MG63 (cell line): ENCODE data around the gene TOMM22. TPM values are rescaled to one million over a fixed set of nuclear protein-coding genes. Genes with fewer than 3 reads are reported as not detected.

Experiments used
- DNase-seq: peaks from one replicate; pipeline ENCODE4 v3.0.0-alpha.2; 2020
- H3K27me3 ChIP-seq: fragments of 250-450 bp; sonication (Bioruptor Pico); 2 replicates; pipeline ENCODE4 v1.5.1; 2020; ENCODE audit warnings: mild to moderate bottlenecking, moderate library complexity
- H3K36me3 ChIP-seq: fragments of 250-450 bp; sonication (Bioruptor Pico); 2 replicates; pipeline ENCODE4 v1.5.1; 2020; ENCODE audit warnings: mild to moderate bottlenecking, moderate library complexity
- H3K4me3 ChIP-seq: fragments of 250-450 bp; sonication (Bioruptor Pico); 2 replicates; pipeline ENCODE4 v1.5.1; 2020; ENCODE audit warnings: mild to moderate bottlenecking, moderate library complexity
- H3K9me3 ChIP-seq: fragments of 250-450 bp; sonication (Bioruptor Pico); 2 replicates; pipeline ENCODE4 v1.5.1; 2020; ENCODE audit warnings: mild to moderate bottlenecking, moderate library complexity
- total RNA-seq: library from RNA; depleted of rRNA; stranded (reverse); fragments of >200 nt; shearing (Covaris generic); gene quantifications from 2 replicates; pipeline ENCODE4 v1.2.3, GENCODE V29; 2014; ENCODE audit warnings: low replicate concordance

The TOMM22 gene
- total RNA-seq, 1 experiment from 2014 or later = 110 TPM

GRCh38 chr22:38684895-38685294, 3.1 kb downstream of the TOMM22 start:
- peaks cover 75% of the 10 kb centered on the region for H3K36me3 ChIP-seq
- H3K4me3 ChIP-seq = no peak overlapping the region
- H3K9me3 ChIP-seq = no peaks in the 10 kb centered on the region; the same call in 1 of the 2 replicates
- DNase-seq = no peak
- H3K27me3 ChIP-seq = no peaks in the 10 kb centered on the region

DNA sequence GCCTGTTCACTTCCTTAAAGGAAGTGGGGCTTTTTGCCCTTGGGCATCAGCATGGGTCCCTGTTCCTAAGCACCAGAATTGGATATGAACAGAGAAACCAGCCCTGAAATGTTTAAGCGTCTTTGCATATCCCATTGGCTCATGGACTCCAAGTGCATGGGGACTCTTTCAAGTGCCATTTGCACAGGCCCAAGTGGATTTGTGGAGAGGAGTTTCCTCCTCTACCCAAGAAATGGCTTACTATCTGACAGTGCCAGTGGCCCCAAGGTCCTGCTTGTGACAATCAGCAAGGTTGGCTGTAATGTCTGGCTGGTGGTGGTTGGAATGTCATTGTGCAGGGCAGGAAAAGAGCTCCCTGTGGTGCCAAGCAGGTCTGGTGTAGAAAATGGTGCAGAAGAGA, 4.0 kb downstream of the TOMM22 start:
- no peak overlapping the region for H3K4me3 ChIP-seq
- no peaks in the 10 kb centered on the region; the same call in 1 of the 2 replicates for H3K9me3 ChIP-seq
- peaks cover 80% of the 10 kb centered on the region for H3K36me3 ChIP-seq
- no peaks in the 10 kb centered on the region for H3K27me3 ChIP-seq
- no peak for DNase-seq

DNA sequence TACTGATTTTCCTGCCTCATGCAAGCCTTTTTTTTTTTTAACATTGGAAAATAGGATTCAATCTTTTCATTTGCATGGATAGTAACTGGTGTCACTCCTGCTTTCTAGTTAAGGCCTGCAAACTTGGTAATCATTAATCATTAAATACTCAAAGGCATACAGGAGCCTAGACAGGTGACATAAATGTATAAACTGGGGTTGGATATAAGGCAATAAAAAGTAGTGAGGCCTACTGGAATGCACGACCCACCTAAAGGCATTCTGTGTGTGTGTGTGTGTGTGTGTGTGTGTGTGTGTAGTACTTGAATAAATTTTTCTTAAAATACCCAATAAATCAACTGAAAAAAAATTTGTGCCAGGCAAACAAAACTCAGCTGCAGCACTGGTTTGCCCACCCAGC, 7.9 kb downstream of the TOMM22 start:
- no peak for DNase-seq
- H3K9me3 ChIP-seq = no peaks in the 10 kb centered on the region
- H3K27me3 ChIP-seq = no peaks in the 10 kb centered on the region
- no peak overlapping the region for H3K4me3 ChIP-seq
- peaks cover 87% of the 10 kb centered on the region for H3K36me3 ChIP-seq

DNA sequence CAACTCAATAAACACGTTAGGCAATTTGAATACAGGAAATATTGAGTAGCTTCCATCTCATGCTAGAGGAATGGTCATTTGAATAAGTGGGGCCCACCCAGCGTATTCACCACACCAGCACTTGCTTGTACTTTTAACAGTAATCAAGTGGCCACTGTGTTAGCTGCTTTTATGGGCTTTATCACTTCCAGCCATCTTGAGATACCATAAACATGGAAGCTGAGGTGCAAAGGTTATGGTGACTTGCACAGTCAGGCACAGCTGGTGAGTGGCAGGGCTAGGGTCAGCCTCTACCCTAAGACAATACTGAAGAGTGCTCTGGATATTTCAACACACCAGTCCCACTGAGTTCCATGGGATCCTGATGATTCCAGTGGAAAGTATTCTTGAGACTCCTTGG, 12.3 kb downstream of the TOMM22 start:
- H3K4me3 ChIP-seq = no peak overlapping the region
- no peaks in the 10 kb centered on the region for H3K27me3 ChIP-seq
- no peaks in the 10 kb centered on the region for H3K9me3 ChIP-seq
- peaks cover 66% of the 10 kb centered on the region for H3K36me3 ChIP-seq
- DNase-seq = no peak

DNA sequence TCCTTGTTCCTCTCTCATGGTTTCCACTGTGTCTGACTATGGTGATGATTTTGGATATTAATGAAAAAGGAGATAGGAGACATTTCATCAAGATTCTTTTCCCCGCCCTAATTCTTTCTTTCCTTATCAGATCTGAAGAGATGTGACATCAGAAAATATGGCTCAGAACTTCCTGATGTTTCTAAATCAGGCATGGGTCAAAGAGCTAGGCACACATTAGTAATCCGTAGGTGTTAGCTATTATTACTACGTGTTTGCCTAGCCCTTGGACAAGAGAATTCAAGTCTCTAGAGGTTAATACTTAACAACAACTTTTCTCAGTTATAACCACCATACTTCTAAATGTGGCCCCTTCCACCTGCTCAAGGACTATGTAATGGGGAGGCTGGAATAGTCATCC, 13.2 kb downstream of the TOMM22 start:
- Histone ChIP-seq H3K27me3 (no peaks in the 10 kb centered on the region), H3K4me3 (no peak overlapping the region), H3K36me3 (peaks cover 62% of the 10 kb centered on the region), H3K9me3 (no peaks in the 10 kb centered on the region)
- DNase-seq = no peak

GRCh38 chr22:38696606-38697424, 15.1 kb downstream of the TOMM22 start:
- Histone ChIP-seq H3K4me3 (0 out of 2 replicates have a peak overlapping the region, but pooled peaks have one; percentile 6), H3K36me3 (peaks cover 50% of the 10 kb centered on the region), H3K9me3 (no peaks in the 10 kb centered on the region), H3K27me3 (no peaks in the 10 kb centered on the region)
- DNase-seq = peak; percentile 70

DNA sequence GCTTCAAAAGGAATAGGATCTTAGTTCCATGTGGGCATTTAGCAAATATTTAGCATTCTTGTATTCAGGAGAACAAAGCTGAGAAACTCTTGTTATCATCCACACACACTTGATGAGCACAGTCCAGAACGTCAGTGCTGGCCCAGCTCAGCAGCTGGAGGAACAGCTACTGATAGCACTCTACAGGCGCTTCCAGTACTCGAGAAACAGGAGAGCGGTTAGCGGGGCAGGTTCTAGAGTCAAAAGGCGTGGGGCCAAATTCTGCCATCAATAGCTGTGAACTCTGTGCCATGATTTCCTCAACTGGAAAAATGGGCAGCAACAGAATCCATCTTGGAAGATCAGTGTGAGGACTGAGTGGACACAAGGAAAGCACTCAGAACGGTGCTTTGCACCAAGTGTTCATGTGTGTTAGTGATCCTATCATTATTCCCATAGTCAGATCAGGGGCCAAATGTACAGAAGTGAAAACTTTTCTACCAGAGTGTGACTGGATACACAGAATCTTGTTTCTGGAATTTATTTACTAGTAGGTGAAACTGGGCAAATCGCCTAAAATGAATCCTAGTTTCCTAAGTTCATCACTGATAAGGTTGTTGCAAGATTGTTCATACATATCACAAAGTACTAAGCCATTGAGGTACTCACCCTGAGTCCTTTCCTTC, 15.8 kb downstream of the TOMM22 start:
- no peak overlapping the region; the same call in 1 of the 2 replicates for H3K4me3 ChIP-seq
- DNase-seq = no peak
- H3K9me3 ChIP-seq = no peaks in the 10 kb centered on the region
- peaks cover 43% of the 10 kb centered on the region for H3K36me3 ChIP-seq
- no peaks in the 10 kb centered on the region for H3K27me3 ChIP-seq

GRCh38 chr22:38698407-38699094, 16.8 kb downstream of the TOMM22 start:
- peaks cover 36% of the 10 kb centered on the region for H3K36me3 ChIP-seq
- no peaks in the 10 kb centered on the region for H3K27me3 ChIP-seq
- H3K9me3 ChIP-seq = no peaks in the 10 kb centered on the region
- DNase-seq = no peak
- peak overlapping the region; percentile 82 for H3K4me3 ChIP-seq

- H3K27me3 ChIP-seq = no peaks in the 10 kb centered on the region
- H3K9me3 ChIP-seq = no peaks in the 10 kb centered on the region
- H3K36me3 ChIP-seq = peaks cover 30% of the 10 kb centered on the region
- no peak for DNase-seq
- H3K4me3 ChIP-seq = peak overlapping the region; percentile 82
Measured at GRCh38 chr22:38699143-38699542, 17.4 kb downstream of the TOMM22 start.

- Histone ChIP-seq H3K9me3 (no peaks in the 10 kb centered on the region), H3K4me3 (peak overlapping the region; percentile 82), H3K36me3 (peaks cover 26% of the 10 kb centered on the region), H3K27me3 (no peaks in the 10 kb centered on the region)
- peak; percentile 30 for DNase-seq
Measured at GRCh38 chr22:38699784-38700183, 18.0 kb downstream of the TOMM22 start.

DNA sequence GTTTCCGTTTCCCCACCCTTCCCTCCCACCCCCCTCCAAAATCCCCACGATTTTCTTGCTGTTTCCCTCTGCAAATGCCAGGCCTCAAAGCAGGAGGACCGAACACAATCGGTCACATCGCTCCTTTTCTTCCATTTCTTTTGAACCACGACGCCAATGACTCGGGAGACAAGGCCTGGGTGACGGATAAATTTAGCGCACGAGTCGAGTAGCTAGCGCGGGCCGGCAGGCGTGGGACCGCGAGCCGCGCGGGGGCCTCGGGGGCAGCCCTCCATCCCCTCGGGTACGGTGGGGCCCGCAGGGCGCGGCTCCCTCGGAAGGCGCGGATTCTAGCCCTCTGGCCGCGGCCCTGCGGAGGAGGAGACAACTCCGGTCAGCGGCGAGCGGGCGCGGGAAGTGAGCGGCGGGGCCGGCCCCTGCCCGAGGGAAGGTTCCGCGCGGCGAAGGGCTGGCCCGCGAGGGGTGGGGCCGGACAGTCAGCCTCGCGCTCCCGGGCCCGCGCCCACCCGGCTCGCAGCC, 18.6 kb downstream of the TOMM22 start:
- H3K9me3 ChIP-seq = no peaks in the 10 kb centered on the region
- H3K36me3 ChIP-seq = peaks cover 26% of the 10 kb centered on the region
- peak overlapping the region; percentile 82 for H3K4me3 ChIP-seq
- DNase-seq = peak; percentile 74
- no peaks in the 10 kb centered on the region for H3K27me3 ChIP-seq

DNA sequence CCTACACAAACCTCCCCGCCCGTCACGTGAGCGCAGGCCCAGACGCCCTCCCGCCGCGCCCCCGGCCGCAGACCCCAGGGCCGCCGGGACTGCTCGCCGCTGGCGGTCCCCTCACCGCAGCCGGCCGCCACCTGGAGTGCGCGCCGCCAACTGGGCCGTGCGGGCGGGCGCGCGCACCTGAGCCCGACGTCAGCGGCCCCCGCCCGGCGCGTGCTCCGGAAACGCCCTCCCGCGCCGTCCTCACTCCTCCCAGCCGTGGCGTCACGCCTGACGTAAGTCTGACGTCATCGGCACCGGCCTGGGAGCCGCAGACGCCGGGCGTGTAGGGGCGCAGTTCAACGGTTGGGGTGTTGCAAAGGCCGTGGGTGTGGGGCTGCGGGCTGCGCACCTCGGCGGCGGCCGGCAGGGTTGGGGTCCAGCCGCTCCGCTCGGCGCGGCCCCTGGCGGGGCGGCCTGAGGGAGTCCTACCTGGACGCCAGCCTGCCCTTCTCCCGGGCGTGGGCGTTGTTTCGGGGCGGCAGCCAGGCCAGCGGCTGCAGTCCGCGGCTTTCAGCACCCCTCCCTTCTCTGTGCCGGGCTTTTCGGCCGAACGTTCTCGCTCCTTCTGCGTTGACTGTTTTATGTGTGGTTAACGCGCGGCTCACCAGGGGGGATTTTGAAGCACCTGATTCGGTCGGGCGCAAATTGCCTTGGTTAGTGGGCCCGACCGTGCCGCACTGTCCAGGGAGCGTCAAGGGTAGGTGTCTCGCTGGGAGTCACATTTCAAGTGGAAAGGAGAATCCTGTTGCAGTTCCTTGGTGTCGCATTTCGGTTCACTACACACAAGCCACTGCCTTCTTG, 19.3 kb downstream of the TOMM22 start, which contains the start of gene JOSD1:
JOSD1 (minus strand) TSS at position 155 of the 840 bp plus-strand sequence. CDS start 956 bp downstream, outside the sequence.
- Histone ChIP-seq H3K36me3 (peaks cover 22% of the 10 kb centered on the region), H3K27me3 (no peaks in the 10 kb centered on the region), H3K4me3 (peak within 1 kb of the TSS; percentile 82), H3K9me3 (no peaks in the 10 kb centered on the region)
- peak; percentile 94 for DNase-seq

DNA sequence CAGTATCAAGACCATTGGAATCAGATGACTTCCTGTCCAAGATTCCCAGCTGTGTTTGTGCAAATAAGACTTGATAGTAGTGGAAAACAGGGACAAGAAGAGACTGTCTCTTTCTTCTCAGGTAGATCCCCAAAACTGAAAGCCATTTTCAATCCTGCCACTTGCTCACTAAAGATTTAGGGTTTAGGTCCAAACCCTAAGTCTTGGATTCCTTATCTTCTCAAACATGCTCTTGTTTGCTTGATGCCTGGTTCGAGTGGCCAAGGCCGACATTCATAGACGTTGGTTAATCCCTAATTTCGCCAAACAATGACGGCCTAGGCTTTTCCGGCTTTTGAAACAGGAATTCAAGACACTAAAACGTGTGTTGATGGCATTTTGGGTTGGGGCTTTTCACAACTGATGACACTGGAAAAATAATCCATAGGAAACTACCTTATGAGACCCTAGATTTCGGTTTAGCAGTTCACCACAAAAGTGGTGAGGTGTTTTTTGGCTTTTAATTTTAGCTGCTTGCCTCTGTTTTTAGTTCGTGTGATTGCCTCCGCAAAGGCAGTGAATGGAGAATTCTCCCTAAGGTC, 23.0 kb downstream of the TOMM22 start:
- Histone ChIP-seq H3K27me3 (no peaks in the 10 kb centered on the region), H3K36me3 (peaks cover 14% of the 10 kb centered on the region), H3K4me3 (peak overlapping the region; percentile 39), H3K9me3 (no peaks in the 10 kb centered on the region; the same call in 1 of the 2 replicates)
- DNase-seq = no peak

DNA sequence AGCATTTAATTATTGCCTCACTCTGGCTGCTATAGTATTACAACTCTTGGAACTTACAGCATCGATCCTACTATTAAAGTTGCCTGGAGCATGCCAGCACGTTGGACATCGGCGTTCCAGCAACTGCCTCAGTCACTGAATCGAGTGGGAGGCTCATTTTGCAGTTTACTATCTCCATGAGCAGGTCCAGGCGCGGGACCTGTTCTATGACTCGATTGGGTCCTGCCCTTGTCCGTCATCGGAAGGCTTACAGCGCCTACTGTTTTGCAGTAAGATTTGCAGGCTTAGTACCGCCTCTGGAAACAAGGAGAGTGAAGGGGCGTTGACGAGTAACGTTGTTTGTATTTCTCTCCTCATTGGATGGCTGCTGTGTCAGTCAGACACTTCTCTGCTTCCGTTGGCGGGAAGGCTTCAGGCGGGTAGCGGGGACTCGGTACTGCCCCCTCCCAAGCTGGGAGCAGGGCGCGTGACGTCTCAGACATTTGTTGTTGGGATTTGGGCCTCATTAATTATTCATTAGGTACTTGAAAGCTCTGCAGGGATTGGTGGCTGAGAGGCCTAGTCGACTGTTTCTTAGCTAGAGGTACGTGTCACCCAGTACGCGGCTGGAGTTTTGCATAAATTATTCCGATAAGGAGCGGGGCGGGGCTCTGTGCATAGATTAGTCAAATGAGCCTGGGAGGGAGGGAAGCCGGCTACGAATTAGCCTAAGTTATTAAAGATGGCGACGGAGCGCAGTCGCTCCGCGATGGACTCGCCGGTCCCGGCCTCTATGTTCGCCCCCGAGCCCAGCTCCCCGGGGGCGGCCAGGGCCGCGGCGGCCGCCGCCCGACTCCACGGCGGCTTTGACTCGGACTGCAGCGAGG, 23.7 kb downstream of the TOMM22 start, which contains the start of gene GTPBP1:
GTPBP1 (plus strand) TSS at position 710 of the 866 bp plus-strand sequence; CDS start at position 722, 12 bp downstream.
- Histone ChIP-seq H3K27me3 (no peaks in the 10 kb centered on the region), H3K36me3 (peaks cover 16% of the 10 kb centered on the region), H3K9me3 (no peaks in the 10 kb centered on the region; the same call in 1 of the 2 replicates), H3K4me3 (peak within 1 kb of the TSS; percentile 96)
- DNase-seq = peak; percentile 99
